Activated naive CD8-positive, alpha-beta T cell treated with anti-CD3 and anti-CD28 coated beads, Interleukin-2, amount 10 ng/mL, durations not matched to agents 7 days and 5 days (primary cell): ENCODE measurements around the gene CMSS1. TPM values are rescaled to one million over a fixed set of nuclear protein-coding genes. Genes with fewer than 3 reads are reported as not detected.

Source experiments
- ATAC-seq: fragments of 150-1000 bp; cut with Tn5 transposase; one replicate; pipeline ENCODE4 v1.10.0; 2021; ENCODE audit warnings: low read depth, moderate library complexity
- POLR2A ChIA-PET: fragments of 350-600 bp; sonication (Branson Sonifier 250); formaldehyde crosslinking; loops from one replicate; lab custom pipeline; 2021; ENCODE audit warnings: antibody characterized with exemption; lab: Charles Lee
- DNase-seq: peaks from one replicate; pipeline ENCODE4 v3.0.0; 2021
- H3K27ac Mint-ChIP-seq: one replicate; pipeline ENCODE4 v1.8.0; 2022; ENCODE audit warnings: mild to moderate bottlenecking, mixed read lengths
- H3K27me3 Mint-ChIP-seq: one replicate; pipeline ENCODE4 v1.8.0; 2022; ENCODE audit warnings: mild to moderate bottlenecking, moderate library complexity, mixed read lengths
- H3K36me3 Mint-ChIP-seq: one replicate; pipeline ENCODE4 v1.8.0; 2021; ENCODE audit warnings: mild to moderate bottlenecking, mixed read lengths
- H3K4me1 Mint-ChIP-seq: one replicate; pipeline ENCODE4 v1.8.0; 2021; ENCODE audit warnings: mixed read lengths
- H3K4me3 Mint-ChIP-seq: one replicate; pipeline ENCODE4 v1.8.0; 2022; ENCODE audit warnings: mild to moderate bottlenecking, moderate library complexity, mixed read lengths
- H3K9me3 Mint-ChIP-seq: one replicate; pipeline ENCODE4 v1.8.0; 2021; ENCODE audit warnings: mixed read lengths
- total RNA-seq, 2 experiments: library from RNA; stranded (reverse); gene quantifications; one replicate each; pipeline ENCODE4 v1.2.3, GENCODE V29; 2021

CMSS1 gene
- total RNA-seq, 2 experiments from 2014 or later: 24.2 to 31.8 TPM

GRCh38 chr3:99967796-99968195 is 150.1 kb downstream of the CMSS1 start:
- Mint-ChIP-seq H3K4me1 (peaks cover 10% of the 10 kb centered on the region), H3K9me3 (no peaks in the 10 kb centered on the region), H3K36me3 (peaks cover 7% of the 10 kb centered on the region), H3K27ac (no peak overlapping the region), H3K27me3 (no peaks in the 10 kb centered on the region), H3K4me3 (no peak overlapping the region)
- POLR2A ChIA-PET: no interaction called here
- DNase-seq (no peak), ATAC-seq (no peak)

GRCh38 chr3:99969136-99969535 is 151.5 kb downstream of the CMSS1 start:
- no peaks in the 10 kb centered on the region for H3K27me3 Mint-ChIP-seq
- DNase-seq: no peak
- POLR2A ChIA-PET: no interaction called here

DNA sequence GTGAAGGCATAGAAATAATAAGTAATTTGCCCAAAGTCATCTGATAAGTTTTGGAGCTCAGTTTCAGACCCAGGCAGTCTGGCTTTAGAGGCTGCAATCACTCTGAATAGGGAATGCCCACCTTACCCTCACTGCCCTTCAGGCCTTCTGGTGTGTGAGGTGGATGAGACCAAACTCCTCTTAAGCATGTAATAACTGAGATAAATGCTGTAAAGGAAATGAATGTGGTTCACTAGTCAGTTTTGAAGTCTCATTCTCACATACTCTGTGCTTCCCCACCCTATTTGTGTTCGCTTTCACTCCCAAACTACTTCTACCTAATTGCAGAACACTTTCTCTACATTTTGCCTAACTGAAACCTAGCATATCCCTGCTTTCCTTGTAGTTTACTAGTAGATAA is 152.5 kb downstream of the CMSS1 start:
- Mint-ChIP-seq H3K27ac (peak overlapping the region; percentile 71), H3K27me3 (no peaks in the 10 kb centered on the region)
- no peak for DNase-seq

More at GRCh38 chr3:99969136-99969535, 151.5 kb downstream of the CMSS1 start:
- ATAC-seq: no peak
- Mint-ChIP-seq H3K4me1 (peaks cover 10% of the 10 kb centered on the region), H3K4me3 (no peak overlapping the region), H3K9me3 (no peaks in the 10 kb centered on the region), H3K27ac (no peak overlapping the region), H3K36me3 (peaks cover 5% of the 10 kb centered on the region)

DNA sequence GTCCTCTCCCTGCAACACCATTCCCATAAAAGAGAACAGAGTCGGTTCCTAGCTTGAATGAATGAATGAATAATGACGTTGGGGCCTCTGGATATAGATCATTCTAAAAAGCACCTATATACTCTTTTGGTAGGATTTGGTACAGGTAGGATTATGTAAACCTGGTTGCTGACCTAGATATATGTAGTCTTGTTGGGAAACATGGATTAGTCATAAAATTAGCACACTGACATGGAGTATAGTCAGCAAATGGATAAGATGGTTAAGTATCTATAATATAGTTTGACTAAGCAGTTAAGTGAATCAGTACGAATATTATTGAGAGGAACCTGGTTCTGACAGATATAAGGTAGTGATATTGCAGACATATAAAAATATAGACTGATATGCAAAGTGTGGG is 154.1 kb downstream of the CMSS1 start:
- Mint-ChIP-seq H3K9me3 (no peaks in the 10 kb centered on the region), H3K36me3 (peaks cover 7% of the 10 kb centered on the region), H3K27me3 (no peaks in the 10 kb centered on the region), H3K27ac (no peak overlapping the region), H3K4me1 (peaks cover 10% of the 10 kb centered on the region), H3K4me3 (no peak overlapping the region)
- ATAC-seq: no peak
- POLR2A ChIA-PET: no interaction called here
- DNase-seq: no peak

More for the DNA sequence above, 152.5 kb downstream of the CMSS1 start:
- POLR2A ChIA-PET: no interaction called here
- no peaks in the 10 kb centered on the region for H3K9me3 Mint-ChIP-seq
- H3K4me3 Mint-ChIP-seq: peak overlapping the region; percentile 29
- peak; percentile 54 for ATAC-seq
- peaks cover 10% of the 10 kb centered on the region for H3K4me1 Mint-ChIP-seq
- H3K36me3 Mint-ChIP-seq: peaks cover 5% of the 10 kb centered on the region

GRCh38 chr3:99972380-99973104 is 154.9 kb downstream of the CMSS1 start:
- Mint-ChIP-seq H3K27ac (no peak overlapping the region), H3K4me3 (no peak overlapping the region), H3K9me3 (no peaks in the 10 kb centered on the region), H3K27me3 (no peaks in the 10 kb centered on the region), H3K36me3 (peaks cover 10% of the 10 kb centered on the region), H3K4me1 (peaks cover 10% of the 10 kb centered on the region)
- ATAC-seq (no peak), DNase-seq (no peak)
- POLR2A ChIA-PET: no interaction called here

DNA sequence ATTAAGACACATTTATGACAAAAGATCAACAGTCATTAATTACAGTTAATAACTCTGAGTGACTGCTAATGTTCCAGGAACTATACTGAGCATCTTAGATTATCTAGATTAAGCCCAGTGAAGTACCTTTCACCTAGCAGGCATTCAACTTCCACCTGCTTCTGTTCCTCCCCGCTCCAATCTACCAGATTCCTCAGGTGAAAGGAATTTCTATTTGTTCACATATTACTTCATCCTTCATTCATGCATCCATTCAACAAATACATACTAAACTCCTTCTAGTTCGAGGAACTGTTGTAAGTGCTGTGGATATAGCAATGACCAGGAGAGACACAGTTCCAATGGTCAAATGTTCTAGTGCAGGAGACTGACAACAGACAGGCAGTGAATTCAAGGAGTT is 157.3 kb downstream of the CMSS1 start:
- DNase-seq (no peak), ATAC-seq (no peak)
- Mint-ChIP-seq H3K9me3 (no peaks in the 10 kb centered on the region), H3K4me3 (no peak overlapping the region), H3K36me3 (peaks cover 10% of the 10 kb centered on the region), H3K27ac (no peak overlapping the region), H3K4me1 (peaks cover 8% of the 10 kb centered on the region), H3K27me3 (no peaks in the 10 kb centered on the region)
- POLR2A ChIA-PET: no interaction called here

- H3K27me3 Mint-ChIP-seq: no peaks in the 10 kb centered on the region
- no peak for DNase-seq
- POLR2A ChIA-PET: no interaction called here
- no peak overlapping the region for H3K27ac Mint-ChIP-seq
- no peaks in the 10 kb centered on the region for H3K4me1 Mint-ChIP-seq
- peaks cover 7% of the 10 kb centered on the region for H3K36me3 Mint-ChIP-seq
- no peak overlapping the region for H3K4me3 Mint-ChIP-seq
- H3K9me3 Mint-ChIP-seq: no peaks in the 10 kb centered on the region
- no peak for ATAC-seq
Observed at GRCh38 chr3:99976584-99976983, 158.9 kb downstream of the CMSS1 start.

DNA sequence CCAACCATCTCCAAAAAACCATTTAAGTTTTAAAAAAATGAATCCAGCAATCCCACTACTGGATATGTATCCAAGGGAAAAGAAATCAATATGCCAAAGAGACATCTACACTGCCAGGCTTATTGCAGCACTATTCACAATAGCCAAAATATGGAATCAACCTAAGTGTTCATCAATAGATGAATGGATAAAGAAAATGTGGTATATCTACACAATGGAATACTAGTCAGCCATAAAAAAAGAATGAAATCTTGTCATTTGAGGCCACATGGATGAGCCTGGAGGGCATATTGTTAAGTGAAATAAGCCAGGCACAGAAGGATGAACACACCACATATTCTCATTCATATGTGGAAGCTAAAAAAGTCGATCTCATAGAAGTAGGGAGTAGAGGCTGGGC is 160.6 kb downstream of the CMSS1 start:
- POLR2A ChIA-PET: no interaction called here
- DNase-seq: no peak
- Mint-ChIP-seq H3K9me3 (no peaks in the 10 kb centered on the region), H3K27ac (no peak overlapping the region), H3K27me3 (no peaks in the 10 kb centered on the region), H3K36me3 (peaks cover 7% of the 10 kb centered on the region), H3K4me3 (no peak overlapping the region), H3K4me1 (no peaks in the 10 kb centered on the region)
- no peak for ATAC-seq

DNA sequence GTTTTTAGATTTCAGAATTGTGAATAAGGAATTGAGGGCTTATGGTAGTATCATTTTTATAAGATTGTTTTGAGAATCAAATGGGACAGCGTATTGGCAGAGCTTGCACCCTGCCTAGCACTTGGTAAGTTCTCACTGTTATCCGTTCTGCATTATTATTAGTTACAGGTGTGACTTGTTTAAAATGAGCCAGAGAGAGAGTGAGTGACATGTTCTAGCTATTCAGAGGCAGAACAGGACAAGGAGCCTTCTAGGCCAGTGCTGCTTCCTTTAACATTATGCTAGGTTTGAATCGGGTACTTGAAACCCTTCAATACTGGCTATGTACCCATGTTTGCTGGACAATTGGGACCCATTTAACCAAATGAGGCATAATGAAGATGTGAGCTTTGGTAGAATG is 162.9 kb downstream of the CMSS1 start:
- DNase-seq (no peak), ATAC-seq (no peak)
- H3K4me3 Mint-ChIP-seq: no peak overlapping the region
- H3K4me1 Mint-ChIP-seq: no peaks in the 10 kb centered on the region
- POLR2A ChIA-PET: no interaction called here
- H3K27me3 Mint-ChIP-seq: no peaks in the 10 kb centered on the region
- H3K27ac Mint-ChIP-seq: no peak overlapping the region
- no peaks in the 10 kb centered on the region for H3K9me3 Mint-ChIP-seq
- peaks cover 10% of the 10 kb centered on the region for H3K36me3 Mint-ChIP-seq

DNA sequence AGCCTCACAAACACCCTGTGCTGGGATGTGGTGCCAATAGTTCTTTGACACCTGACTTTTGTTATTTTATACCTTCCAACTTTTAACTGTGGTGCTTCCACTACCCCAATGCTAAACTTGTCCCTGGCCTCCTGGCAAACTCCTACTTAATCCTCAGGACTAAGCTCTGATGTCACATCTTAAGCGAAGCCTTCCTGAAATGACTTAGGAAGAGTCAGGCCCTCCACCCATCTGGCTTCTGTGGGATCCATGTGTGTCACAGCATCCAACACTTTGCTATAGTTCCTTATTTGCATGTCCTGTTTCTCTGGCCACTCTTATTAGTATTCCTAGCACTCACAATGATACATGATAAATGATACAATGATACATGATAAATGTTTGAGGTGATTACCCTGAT is 163.5 kb downstream of the CMSS1 start:
- Mint-ChIP-seq H3K27ac (no peak overlapping the region), H3K36me3 (peaks cover 10% of the 10 kb centered on the region), H3K27me3 (no peaks in the 10 kb centered on the region), H3K4me1 (no peaks in the 10 kb centered on the region), H3K9me3 (no peaks in the 10 kb centered on the region), H3K4me3 (no peak overlapping the region)
- DNase-seq (no peak), ATAC-seq (no peak)
- POLR2A ChIA-PET: no interaction called here

DNA sequence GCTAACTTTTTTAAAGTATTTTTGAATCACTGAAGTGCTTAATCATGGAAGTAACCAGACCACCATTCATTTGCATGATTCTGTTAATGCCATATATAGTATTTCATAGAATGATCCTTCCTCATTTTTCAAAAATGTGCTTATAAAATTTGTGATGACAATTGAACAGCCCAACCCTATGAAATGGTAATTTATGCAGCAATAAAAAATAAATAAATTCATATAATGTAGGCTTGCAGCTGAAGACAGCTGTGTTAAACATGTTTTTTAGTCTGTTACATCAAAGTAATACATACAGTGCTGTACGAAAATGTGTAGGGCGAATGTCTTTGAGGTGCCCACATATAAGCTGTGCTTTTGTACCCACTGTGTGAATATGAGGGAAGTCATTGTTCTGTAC is 165.0 kb downstream of the CMSS1 start:
- POLR2A ChIA-PET: no interaction called here
- Mint-ChIP-seq H3K27me3 (no peaks in the 10 kb centered on the region), H3K4me3 (no peak overlapping the region), H3K36me3 (peaks cover 2% of the 10 kb centered on the region), H3K27ac (no peak overlapping the region), H3K9me3 (no peaks in the 10 kb centered on the region), H3K4me1 (no peaks in the 10 kb centered on the region)
- DNase-seq: no peak
- no peak for ATAC-seq

GRCh38 chr3:99984139-99984538 is 166.5 kb downstream of the CMSS1 start:
- H3K9me3 Mint-ChIP-seq: no peaks in the 10 kb centered on the region
- H3K36me3 Mint-ChIP-seq: peaks cover 2% of the 10 kb centered on the region
- DNase-seq (no peak), ATAC-seq (no peak)
- H3K27me3 Mint-ChIP-seq: no peaks in the 10 kb centered on the region
- no peak overlapping the region for H3K27ac Mint-ChIP-seq
- no peak overlapping the region for H3K4me3 Mint-ChIP-seq
- POLR2A ChIA-PET: no interaction called here
- no peaks in the 10 kb centered on the region for H3K4me1 Mint-ChIP-seq

- POLR2A ChIA-PET: no interaction called here
- DNase-seq (no peak), ATAC-seq (no peak)
- Mint-ChIP-seq H3K9me3 (no peaks in the 10 kb centered on the region), H3K27ac (no peak overlapping the region), H3K36me3 (peaks cover 2% of the 10 kb centered on the region), H3K27me3 (no peaks in the 10 kb centered on the region), H3K4me1 (no peaks in the 10 kb centered on the region), H3K4me3 (no peak overlapping the region)
Observed at GRCh38 chr3:99984668-99985067, 167.0 kb downstream of the CMSS1 start.

GRCh38 chr3:99990179-99990578 is 172.5 kb downstream of the CMSS1 start:
- H3K4me1 Mint-ChIP-seq: no peaks in the 10 kb centered on the region
- peaks cover 18% of the 10 kb centered on the region for H3K36me3 Mint-ChIP-seq
- H3K9me3 Mint-ChIP-seq: peaks cover 16% of the 10 kb centered on the region
- H3K27me3 Mint-ChIP-seq: no peaks in the 10 kb centered on the region
- no peak overlapping the region for H3K27ac Mint-ChIP-seq
- POLR2A ChIA-PET: no interaction called here
- DNase-seq: no peak
- no peak for ATAC-seq
- H3K4me3 Mint-ChIP-seq: no peak overlapping the region
